Stimulated activated CD8-positive, alpha-beta memory T cell treated with anti-CD3 and anti-CD28 coated beads, Interleukin-4, amount 100 ng/mL, for 24 hours (primary cell): ENCODE data around the gene XRCC4.
"Not testable (repeated sequence)": the region's sequence is repeated elsewhere in the genome, so short reads cannot be mapped to it uniquely, and the experiment has no call there.

Source experiments
- DNase-seq: peaks from one replicate; pipeline ENCODE4 v3.0.0-alpha.2; 2020; ENCODE audit warnings: low read depth

The XRCC4 gene

DNA sequence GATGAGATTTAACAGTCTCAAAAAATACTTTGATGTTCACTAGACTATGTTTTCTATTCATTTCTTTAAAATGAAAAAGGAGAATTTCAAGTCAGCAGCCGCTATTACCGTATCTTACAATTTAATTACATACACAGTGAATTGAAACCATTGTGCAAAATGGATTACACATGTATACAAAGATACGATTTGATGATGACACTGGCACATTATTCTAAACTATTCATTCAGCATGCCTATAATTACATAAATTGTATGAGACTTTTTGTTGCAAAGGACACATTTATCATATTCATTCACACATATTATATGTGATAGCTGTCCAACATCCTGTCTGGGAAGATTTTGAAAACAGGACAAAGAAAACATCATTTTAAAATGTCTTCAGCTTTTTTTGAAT, 275.9 kb downstream of the XRCC4 start:
- no peak for DNase-seq

GRCh38 chr5:83353774-83354173, 276.4 kb downstream of the XRCC4 start:
- no peak for DNase-seq

DNA sequence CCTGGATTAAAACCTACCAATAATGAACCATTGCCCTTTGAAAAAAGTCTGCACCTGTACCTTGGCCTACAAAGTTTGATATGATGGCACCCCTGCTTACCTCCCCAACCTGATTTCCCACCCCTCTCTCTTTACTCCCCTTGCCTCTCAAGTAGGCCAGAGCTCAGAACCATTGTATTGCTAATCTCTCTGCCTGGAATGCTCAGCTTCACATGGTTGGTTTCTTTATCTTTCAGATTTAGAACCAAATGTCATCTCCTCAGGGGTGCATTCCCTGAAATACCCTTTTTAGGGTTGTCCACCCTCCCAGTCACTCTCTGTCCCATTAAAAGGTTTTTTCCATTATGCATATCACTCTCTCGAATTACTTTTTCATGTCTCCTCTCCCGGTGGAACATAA, 277.6 kb downstream of the XRCC4 start:
- DNase-seq, result no peak

DNA sequence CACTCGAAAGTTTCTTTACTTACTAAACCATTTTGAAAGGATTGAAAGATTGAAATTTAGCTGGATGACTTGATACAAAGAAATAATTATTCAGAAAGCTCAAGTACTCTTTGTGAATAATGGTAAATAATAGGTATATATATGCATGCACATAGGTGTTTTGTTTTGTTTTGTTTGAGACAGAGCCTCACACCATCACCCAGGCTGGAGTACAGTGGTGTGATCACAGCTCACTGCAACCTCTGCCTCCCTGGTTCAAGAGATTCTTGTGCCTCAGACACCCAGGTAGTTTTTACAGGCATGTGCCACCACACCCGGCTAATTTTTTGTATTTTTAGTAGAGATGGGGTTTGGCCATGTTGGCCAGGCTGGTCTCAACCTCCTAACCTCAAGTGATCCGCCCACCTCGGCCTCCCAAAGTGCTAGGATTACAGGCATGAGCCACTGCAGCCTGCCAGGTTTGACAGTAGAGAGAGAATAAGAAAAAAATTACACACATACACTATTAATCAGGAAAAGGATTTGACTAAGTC, 278.2 kb downstream of the XRCC4 start:
- DNase-seq, result not testable (repeated sequence)

DNA sequence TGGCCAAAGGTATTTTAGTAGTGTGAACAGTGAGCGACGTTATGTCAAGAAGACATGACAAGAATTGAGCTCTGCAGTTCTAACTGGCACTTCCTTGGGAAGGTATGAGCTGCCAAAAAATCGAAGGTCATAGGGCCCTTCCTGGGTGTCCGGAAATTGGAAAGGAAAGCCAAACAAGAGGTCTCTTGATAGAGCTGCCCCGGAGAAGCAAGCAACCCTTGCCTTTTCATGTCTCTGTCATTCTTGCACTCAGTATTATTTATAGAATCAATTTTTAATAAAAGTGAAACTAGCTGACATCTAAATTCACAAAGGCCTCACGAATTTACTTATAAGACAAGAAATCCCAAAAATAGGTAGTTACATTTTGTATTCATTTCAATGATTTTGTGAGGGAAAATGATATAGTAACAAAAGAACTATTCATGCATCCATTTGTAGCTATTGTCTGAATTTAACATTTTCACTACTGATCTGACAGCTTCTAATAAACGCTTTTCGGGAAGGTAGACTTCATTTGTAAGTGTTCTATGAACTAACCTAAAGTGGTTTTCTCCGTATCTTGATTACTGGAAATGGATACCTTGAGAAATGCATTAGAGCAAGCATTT, 280.4 kb downstream of the XRCC4 start:
- no peak for DNase-seq

DNA sequence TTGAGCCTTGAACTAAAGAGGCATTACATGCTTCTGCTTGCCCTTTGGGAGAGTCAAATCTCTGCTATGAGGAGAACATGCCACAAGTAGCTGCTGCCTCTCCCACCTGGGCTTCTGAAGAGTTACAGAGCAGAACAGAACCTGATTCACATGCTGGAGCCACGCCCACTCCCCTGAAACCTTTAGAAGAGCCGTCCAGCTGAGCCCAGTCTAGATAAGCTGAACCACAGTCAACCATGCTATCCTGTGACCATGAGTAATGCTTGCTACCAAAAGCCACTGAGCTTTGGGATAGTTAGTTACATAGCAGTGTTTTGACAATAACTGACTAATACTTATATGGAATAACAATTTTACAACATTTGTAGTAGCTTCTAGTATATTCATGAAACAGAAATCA, 283.2 kb downstream of the XRCC4 start:
- no peak for DNase-seq

DNA sequence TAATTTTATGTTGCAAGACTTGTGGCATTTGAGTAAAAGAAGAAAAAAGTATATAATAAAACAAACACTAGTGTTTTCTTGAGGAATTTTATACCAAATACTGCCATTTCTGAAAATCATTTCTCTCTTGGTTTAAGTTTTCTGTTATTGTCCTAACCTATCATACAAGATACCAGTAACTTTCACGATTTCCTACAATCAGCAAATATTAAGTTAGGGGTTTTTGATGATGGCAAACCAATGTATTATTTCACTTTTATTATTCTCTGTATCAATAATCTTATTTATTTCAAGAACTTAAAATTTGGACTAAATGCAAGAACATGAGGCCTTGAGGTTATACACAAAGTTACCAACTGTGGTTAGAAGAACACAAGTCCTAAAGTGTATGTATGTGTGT, 285.2 kb downstream of the XRCC4 start:
- DNase-seq, result no peak

DNA sequence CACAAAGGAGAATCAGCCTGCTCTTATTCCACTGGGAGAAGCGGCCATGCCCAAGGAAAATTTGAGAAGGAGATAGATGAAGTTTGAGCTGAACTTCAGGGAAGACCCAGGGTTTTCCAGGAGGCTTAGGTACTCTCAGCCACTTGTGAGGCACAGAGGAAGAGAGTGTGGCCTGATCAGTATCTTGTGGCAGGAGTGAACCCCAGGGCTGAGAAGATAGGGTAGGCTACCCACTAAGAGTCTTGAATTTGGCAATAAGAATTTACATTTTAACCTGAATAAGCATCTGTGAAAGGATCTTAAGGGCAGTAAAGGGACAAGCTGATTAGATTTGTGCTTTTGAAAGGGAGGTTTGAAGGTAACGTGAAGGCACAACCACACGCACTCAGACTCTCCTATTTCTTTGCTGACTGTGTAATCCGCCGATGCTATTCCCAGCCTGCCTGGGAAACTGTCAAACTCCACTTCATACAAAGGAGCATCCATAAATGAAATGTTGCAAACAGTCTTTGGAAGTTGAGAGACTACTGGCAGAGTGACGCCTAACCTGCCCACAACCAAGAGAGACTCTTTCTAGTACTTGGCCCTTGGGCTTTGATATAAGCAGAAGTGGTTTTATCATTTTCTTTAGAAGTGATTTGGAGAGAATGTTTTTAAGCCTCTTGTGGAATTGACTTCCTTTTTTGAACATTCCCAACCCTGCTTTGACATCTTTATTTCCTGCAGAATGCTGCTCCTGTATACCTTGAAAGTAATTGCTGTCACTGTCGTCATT, 286.0 kb downstream of the XRCC4 start:
- no peak for DNase-seq

- DNase-seq, result no peak
These were observed 286.5 kb downstream of the XRCC4 start for GRCh38 chr5:83363886-83364275.

GRCh38 chr5:83364312-83365299, 287.3 kb downstream of the XRCC4 start:
- DNase-seq, result no peak

DNA sequence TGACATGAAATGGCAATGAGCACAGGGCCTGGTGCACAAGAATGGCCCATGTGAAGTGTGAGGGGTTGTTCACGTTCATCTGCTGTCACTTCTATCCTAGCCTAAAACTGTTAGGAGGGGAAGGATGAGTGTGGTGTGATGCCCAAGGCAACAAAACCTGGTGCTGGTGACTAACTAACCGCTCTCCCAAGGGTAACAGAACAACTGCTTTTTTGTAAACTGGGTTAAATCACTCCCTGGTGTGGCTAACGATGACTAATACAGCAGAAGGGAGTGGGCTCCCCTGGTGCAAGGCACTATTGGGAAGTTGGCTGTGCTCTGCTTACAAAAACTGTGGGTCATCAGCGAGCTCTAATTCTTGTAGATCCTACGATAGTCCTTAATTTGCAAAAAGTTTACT, 291.0 kb downstream of the XRCC4 start:
- no peak for DNase-seq

GRCh38 chr5:83368835-83369234, 291.5 kb downstream of the XRCC4 start:
- DNase-seq, result no peak

DNA sequence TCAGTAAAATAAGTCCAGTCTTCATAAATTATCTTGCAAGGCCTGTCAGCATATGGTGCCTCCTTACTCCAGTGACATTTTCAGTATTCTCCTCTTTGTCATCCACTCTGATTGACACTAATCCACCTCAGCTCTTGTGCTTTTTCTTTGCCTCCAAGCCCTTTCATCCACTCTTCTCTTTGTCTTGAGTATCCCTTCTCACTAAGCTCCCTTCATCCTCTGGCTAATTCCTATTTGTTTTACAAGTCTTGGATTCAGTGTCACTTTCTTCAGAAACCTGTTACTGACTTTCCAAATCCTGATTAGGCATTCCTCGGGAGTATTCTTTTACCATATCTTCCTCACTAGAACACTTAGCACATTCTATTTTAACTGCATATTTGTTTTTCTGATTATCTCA, 293.6 kb downstream of the XRCC4 start:
- no peak for DNase-seq

DNA sequence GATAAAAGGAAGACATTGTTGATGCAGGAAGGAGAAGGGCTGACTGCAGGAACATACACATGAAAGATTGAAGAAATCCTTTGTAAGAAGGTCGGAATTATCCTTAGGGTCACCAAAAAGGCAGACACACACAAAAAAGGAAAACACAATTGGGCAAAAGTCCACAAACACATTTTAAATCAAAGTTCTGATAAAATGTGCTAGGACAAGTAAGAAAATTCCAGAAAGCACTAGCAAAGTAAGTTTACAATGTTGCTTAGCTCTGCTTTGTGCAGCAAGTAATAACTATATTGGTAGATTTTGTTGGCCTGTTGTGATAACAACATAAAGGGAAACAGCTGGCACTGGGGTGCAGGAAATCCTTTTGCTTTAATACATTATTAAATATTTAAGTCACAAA, 294.4 kb downstream of the XRCC4 start:
- DNase-seq, result no peak

GRCh38 chr5:83374547-83374946, 297.2 kb downstream of the XRCC4 start:
- no peak for DNase-seq

DNA sequence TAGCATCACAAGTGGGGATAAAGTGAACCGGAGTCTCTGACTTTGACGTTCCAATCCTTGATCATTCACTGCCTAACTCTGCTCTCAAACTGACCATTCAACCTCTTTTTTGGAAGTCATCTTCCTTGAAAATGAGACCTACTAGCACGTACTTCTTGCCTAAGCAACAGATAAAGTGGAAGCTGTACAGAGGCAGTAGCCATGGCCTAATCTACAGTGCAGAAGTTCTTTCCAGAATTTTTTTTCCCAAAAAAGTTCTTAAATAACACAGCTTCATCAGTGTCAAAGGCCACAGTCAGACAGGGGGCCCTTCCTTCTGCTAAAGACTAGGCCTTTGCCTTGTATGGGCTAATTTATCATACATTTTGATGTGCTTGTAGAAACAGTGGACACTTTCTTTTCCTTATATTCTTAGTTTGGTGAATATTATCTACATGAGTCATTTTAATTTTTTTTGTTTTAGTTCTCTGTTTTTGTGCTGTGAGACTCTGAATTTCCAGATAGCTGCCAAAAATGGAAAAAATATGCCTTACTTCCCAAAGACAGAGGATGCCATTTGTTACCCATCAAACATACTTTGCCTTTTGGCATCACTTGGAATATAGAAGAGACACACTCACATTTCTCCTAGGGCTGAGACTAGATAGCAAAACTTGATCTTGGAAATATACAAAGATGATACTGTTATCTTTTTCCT, 297.9 kb downstream of the XRCC4 start:
- no peak for DNase-seq

DNA sequence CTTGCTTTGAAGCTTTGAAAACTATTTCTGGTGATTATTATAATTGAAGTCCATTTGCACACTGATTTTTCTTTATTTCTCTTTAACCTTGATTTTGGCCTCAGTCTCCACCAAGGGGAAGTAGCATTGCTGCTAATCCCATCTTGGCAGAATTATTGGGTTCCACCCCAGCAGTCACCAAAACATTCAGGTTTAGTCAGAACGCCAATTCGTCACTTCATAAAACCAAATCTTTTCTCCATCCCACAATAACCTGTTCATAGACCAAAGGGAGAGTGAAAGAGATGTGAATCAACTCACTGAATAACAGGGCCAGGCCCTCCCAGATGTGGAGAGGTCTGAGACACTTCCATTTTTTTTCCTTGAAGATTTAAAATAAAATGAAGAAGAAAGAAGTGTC, 299.1 kb downstream of the XRCC4 start:
- DNase-seq, result no peak

- no peak for DNase-seq
These were observed 300.0 kb downstream of the XRCC4 start for GRCh38 chr5:83377131-83377865.

- no peak for DNase-seq
These were observed 301.4 kb downstream of the XRCC4 start for GRCh38 chr5:83378624-83379289.

- DNase-seq, result no peak
These were observed 308.5 kb downstream of the XRCC4 start for GRCh38 chr5:83385812-83386211.

- no peak for DNase-seq
These were observed 309.7 kb downstream of the XRCC4 start for GRCh38 chr5:83387041-83387440.
